Right forelimb (tissue), 1 donor: ENCODE measurements around the gene HOXD12.

Source experiments
- DNase-seq: peaks from one replicate; pipeline ENCODE4 v3.0.0-alpha.2; 2018

Gene HOXD12

DNA sequence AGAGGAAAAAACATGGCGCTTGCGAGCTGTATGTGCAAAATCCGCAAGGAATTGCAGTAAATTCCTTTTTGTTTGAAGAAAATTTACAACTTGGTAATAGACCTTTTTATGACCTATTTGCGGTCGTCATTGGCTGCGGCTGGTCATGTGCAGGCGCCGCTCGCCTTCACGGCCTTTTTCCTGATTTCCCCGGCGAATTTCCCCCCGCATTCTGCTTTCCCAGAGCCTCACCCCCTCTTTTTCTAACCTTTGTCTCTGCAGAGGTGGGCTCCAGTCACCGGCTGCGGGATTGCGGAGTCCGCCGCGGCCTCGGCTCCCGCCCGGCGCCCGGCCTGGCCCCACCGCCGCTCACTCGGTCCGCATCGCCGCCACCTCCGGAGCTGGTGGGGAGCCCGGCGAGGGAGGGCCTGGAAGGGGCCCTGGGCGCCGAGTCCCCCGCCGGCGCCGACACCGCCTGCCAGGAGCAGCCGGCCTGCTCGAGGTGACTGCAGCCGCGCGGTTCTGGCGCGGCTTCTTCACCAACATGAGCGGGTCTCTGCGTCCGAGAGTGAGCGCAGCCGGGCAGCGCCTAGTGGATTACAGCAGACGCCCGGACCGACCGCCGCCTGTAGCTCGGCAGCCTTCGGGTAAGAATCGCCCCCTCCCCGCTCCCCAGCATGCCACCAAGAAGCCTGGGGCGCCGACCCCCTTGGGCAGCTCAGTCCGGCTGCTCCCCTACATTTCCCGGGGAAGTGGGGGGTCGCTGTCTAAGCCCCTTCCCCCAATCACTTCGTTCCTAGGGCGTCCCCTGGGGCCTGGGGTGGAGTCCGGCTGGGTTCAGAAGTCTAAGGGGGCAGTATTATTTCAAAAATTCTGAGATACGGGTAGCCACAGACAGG lies 37.0 kb downstream of the HOXD12 start:
- DNase-seq = peak; percentile 82

DNA sequence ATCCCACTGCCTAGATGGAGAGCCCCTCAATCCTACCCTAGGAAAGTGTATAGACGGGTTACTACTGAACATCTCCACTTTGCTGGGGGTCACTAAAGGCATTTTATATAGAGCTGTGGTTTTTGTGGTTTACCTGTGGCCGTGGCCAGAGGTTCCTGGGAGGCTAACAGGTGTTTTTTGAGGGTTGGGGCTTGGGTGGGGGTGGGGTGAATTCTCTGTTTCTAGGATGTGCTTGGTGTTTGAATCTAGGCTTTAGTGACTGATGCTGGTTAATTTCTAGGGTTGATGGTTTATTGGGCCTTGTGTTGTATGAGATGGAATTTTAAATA lies 37.6 kb downstream of the HOXD12 start:
- DNase-seq = no peak

DNA sequence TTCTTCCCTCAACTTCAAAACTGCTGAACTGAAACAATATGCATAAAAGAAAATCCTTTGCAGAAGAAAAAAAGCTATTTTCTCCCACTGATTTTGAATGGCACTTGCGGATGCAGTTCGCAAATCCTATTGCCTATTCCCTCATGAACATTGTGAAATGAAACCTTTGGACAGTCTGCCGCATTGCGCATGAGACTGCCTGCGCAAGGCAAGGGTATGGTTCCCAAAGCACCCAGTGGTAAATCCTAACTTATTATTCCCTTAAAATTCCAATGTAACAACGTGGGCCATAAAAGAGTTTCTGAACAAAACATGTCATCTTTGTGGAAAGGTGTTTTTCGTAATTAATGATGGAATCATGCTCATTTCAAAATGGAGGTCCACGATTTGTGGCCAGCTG lies 38.3 kb downstream of the HOXD12 start:
- DNase-seq = no peak

- DNase-seq = peak; percentile 59
Measured at GRCh38 chr2:176138526-176138922, 38.9 kb downstream of the HOXD12 start.

DNA sequence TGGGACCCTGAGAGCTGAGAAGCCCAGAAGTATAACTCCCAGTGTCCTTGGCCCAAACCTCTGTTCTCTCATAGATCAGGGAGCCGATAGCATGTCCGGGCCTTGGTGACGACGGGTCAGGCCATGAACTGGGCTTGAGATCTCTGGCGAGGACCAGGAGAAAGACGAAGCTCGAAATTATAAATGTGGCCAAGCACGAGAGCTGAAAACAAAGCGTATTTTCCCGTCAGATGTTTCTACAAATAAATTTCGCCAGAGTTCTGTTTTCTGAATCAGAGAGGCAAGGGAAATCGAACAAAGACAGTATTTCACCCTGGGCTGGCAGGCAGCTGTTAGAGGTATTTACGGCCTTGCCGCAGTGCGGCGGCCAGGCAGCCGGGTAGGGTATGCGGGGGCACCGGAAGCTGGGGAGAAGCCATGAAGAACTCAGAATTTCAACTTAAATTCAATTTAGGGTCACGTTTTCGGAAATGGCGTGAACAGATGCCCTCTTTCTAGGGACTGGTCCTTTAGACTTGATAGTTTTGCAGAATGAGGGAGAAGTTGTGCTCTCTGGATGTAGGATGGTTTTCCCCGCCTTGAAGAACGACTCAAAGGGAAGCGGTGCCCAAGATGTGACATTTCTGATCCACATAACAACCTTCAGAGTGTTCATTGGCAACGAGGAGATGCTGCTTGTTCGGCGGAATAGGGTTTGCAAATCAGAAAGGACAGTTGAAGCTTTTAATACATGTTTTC lies 39.5 kb downstream of the HOXD12 start:
- DNase-seq = peak; percentile 68

- DNase-seq = peak; percentile 84
Measured at GRCh38 chr2:176139661-176140512, 40.3 kb downstream of the HOXD12 start.

DNA sequence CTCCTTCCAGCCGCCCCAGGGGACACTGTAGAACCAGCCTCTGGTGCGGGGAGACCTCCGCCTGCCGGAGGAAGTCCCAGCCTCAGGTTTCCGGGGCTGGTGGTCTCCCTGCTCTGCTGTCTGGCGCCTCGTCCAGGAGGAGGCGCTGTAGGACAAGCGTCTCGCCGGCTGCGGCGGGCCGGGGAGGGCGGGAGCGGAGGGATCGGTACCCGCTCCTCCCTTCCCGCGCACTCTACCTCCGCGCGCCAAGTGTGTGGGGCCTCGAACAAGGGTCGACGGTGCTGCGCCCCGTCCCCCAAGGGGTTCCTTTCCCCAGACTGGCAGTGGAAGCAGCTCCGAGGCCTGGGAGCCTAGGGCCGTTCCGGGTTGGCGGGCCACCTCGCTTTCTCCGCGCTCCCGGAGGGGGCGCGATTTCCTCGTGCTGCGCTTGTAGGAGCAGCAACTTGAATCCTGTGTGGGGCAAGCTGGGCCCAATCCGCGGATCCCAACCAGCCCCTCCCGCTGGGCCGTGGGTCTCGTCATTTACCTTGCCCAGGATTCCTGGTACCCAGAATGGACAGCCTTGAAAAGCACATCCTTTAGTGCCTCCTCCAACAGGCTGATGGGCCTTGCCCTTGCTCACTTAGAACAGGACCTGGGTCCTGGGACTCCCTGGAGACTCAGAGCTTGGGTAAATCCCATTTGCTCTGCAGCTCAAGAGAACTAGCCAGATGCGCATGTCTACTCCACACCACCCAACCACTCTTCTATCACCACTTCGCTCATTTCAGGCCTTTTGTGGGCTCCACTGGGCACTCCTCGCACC lies 41.1 kb downstream of the HOXD12 start:
- DNase-seq = peak; percentile 93

- DNase-seq = no peak
Measured at GRCh38 chr2:176142281-176142680, 42.7 kb downstream of the HOXD12 start.

DNA sequence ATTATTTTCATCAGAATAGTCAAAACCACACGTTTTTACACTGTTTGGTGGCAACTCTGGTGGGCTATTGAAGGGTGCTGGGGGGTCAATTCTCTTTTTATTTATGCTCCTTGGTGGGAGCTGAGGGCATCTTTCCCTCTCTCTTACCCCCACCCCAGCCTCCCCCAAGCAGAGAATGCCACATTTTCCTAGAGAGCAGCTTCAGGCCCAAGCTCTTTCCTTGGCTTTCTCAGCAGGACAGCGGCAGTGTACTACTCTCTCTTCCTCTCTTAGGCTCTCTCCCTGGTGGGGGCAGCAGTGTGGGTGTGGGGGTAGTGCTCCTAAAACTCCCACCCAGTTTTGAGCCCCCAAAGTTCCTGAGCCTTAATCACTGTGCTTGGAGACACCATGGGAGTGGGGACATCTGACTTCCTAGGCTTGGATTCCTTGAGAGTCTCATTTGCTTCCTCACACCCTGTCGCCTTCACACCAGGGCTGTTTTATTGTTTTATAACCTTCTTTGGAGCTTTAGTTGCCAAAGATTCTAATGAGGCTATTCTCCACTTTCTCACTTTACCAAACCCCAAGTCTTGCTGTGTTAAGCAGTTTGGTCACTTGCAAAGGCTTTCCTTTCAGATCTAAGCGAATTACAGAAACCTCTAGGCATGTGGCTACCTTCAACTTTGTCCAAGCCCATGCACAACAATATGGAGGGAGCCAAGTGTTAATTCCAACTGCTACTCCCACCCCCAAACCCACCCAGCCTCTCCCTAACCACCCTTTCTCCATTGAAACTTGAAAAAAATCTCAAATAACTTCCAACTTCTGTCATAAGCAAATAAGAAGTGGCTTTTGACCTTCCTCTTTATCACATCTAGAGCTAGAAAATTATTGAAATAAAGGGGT lies 45.7 kb downstream of the HOXD12 start:
- DNase-seq = no peak

GRCh38 chr2:176146101-176146500 lies 46.5 kb downstream of the HOXD12 start:
- no peak for DNase-seq

DNA sequence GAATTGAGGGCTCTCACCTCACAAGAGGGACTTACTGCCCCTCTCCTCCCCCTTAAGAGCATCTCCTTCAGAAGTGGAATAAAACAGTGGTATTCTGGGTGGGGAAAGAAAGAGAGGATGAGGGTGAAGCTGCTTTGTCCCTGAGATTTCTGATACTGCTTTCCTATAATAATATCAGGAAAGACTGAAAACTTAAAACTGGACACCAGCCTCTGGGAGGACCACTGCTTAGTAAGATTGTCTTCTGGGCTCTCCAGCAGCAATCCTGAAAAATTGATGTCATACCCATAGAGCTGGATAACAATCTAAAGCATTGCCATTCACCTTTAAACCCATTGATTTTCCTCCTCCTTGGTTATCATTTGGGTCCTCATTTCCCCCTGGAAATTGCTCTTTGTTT lies 47.0 kb downstream of the HOXD12 start:
- no peak for DNase-seq

- no peak for DNase-seq
Measured at GRCh38 chr2:176147210-176147799, 47.7 kb downstream of the HOXD12 start.

DNA sequence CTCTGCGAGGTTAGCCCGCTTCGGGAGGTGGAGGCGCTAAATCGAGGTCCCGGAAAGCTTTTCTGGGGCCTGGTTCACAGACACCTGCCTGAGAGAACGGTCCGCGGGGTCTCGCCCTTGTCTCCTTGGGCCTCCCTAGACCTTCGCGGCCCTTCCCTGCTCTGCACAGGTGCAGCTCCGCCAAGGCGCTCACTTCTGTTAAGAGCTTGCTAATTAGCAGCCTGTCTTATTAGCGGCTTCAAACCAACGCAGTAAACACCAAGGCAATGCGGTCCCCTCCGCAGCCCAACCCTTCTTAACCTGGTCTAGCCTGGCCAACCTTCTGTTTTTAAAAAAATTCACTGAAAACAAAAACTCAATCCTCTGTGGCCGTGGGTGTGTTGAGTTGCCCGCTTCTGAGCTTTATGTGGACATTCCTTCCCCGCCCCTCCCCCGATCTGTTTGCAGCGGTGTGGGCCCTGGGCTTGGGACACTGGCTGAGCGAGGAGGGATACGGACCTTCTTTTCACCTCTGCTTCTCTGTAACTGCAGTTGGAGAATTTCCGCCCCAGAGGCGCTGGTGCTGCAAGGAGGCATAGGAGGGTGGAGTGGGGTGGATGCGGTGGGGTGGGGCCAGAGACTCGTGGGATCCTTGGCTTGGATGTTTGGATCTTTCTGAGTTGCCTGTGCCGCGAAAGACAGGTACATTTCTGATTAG lies 48.4 kb downstream of the HOXD12 start:
- no peak for DNase-seq

GRCh38 chr2:176148751-176149421 lies 49.3 kb downstream of the HOXD12 start:
- DNase-seq = no peak

DNA sequence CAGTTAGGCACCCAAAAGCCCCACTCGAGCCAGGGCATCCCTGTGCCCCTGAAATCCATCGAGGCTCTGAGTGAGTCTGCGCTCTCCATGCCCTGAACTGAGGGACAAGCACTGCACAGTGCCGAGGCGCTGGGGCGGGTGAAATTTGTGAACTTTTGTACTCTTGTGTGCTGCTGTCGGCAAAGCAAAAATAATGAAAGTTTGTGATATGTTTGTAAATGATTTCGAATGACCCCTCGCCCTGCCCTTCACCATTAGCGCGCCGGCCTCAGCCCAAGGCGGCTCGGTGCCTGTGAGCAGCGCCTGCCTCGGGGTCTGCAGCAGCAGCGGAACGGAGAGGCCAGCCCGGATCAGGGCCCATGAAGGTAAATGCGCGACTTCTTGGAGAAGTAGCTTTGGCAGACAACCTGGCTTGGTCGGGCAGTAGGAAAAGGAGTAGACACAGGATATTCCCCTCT lies 49.9 kb downstream of the HOXD12 start:
- no peak for DNase-seq

- no peak for DNase-seq
Measured at GRCh38 chr2:176149939-176150583, 50.5 kb downstream of the HOXD12 start.

GRCh38 chr2:176150584-176151441 lies 51.2 kb downstream of the HOXD12 start:
- no peak for DNase-seq
